Natural killer cell (primary cell): ENCODE measurements around the gene TRMT13. TPM values are rescaled to one million over a fixed set of nuclear protein-coding genes. Genes with fewer than 3 reads are reported as not detected.
"Not testable (repeated sequence)": the region's sequence is repeated elsewhere in the genome, so short reads cannot be mapped to it uniquely, and the experiment has no call there.

Experiments
- ATAC-seq, 3 donors: fragments of 150-1000 bp in 2 of 3; fragments of 200-7000 bp in 1 of 3; cut with Tn5 transposase; 1 replicate in 1 of 3; 2 replicates in 2 of 3; pipeline ENCODE4 v1.10.0; 2021; ENCODE audit warnings: mild to moderate bottlenecking in 2 of 3, moderate library complexity in 2 of 3
- DNase-seq, 2 donors: peaks; one replicate each; pipeline versions ENCODE4 v3.0.0 to v3.0.0-alpha.2; 2013 to 2021; ENCODE audit warnings: mixed read lengths in 1 of 2
- H3K27ac ChIP-seq: one replicate; pipeline ENCODE4 v1.5.1; 2013; ENCODE audit warnings: mild to moderate bottlenecking, low read length
- H3K27me3 ChIP-seq: one replicate; pipeline ENCODE4 v1.6.1; 2013; ENCODE audit warnings: low read length; ENCODE audit not compliant: control insufficient read depth, insufficient read depth
- H3K36me3 ChIP-seq: one replicate; pipeline ENCODE4 v1.6.1; 2013; ENCODE audit warnings: low read length; ENCODE audit not compliant: control insufficient read depth, insufficient read depth
- H3K4me1 ChIP-seq: one replicate; pipeline ENCODE4 v1.6.1; 2013; ENCODE audit warnings: low read length; ENCODE audit not compliant: control insufficient read depth, insufficient read depth
- H3K4me3 ChIP-seq: one replicate; pipeline ENCODE4 v1.5.1; 2013; ENCODE audit warnings: low read length
- H3K9me3 ChIP-seq: one replicate; pipeline ENCODE4 v1.6.1; 2013; ENCODE audit warnings: low read length; ENCODE audit not compliant: control insufficient read depth, insufficient read depth
- H3K27ac Mint-ChIP-seq, 2 donors: one replicate each; pipeline ENCODE4 v1.8.0; 2022; ENCODE audit warnings: mild to moderate bottlenecking in 2 of 2, mixed read lengths in 2 of 2, moderate library complexity in 1 of 2
- H3K27me3 Mint-ChIP-seq, 2 donors: one replicate each; pipeline ENCODE4 v1.8.0; 2022; ENCODE audit warnings: low read depth in 2 of 2, mixed read lengths in 2 of 2
- H3K36me3 Mint-ChIP-seq: one replicate; pipeline ENCODE4 v1.8.0; 2022; ENCODE audit warnings: mixed read lengths
- H3K4me1 Mint-ChIP-seq, 2 donors: one replicate each; pipeline ENCODE4 v1.8.0; 2022; ENCODE audit warnings: mixed read lengths in 2 of 2
- H3K4me3 Mint-ChIP-seq: one replicate; pipeline ENCODE4 v1.8.0; 2022; ENCODE audit warnings: mild to moderate bottlenecking, moderate library complexity, mixed read lengths
- H3K9me3 Mint-ChIP-seq, 2 donors: one replicate each; pipeline ENCODE4 v1.8.0; 2022; ENCODE audit warnings: mixed read lengths in 2 of 2
- WGBS: methylation state at CpG from one replicate; pipeline ENCODE4 v1.1.7; 2013; ENCODE audit warnings: missing lambda C conversion rate; ENCODE audit not compliant: insufficient coverage; 5-methylcytosine and 5-hydroxymethylcytosine counted together
- intact Hi-C: fragments of 100-400 bp; cut with micrococcal nuclease; formaldehyde crosslinking; loops from one replicate; pipeline ENCODE4 v1.14.2; 2022
- total RNA-seq, 4 donors: library from RNA; stranded (reverse); fragments of 120-200 nt in 1 of 4; gene quantifications; one replicate each; pipeline versions ENCODE4 v1.2.3 to v1.2.4, GENCODE V29; 2013 to 2022
- TF ChIP-seq, protein P1 (sequence below): fragments of 200-600 bp; IDR thresholded peaks from one replicate; pipeline ENCODE4 v1.8.0; 2022; ENCODE audit warnings: antibody characterized with exemption

Gene TRMT13
- total RNA-seq, 3 donors from 2014 or later (not counting 1 experiment from before 2014, with no cell fraction given): 12.7 to 22.3 (median 13.4) TPM

DNA sequence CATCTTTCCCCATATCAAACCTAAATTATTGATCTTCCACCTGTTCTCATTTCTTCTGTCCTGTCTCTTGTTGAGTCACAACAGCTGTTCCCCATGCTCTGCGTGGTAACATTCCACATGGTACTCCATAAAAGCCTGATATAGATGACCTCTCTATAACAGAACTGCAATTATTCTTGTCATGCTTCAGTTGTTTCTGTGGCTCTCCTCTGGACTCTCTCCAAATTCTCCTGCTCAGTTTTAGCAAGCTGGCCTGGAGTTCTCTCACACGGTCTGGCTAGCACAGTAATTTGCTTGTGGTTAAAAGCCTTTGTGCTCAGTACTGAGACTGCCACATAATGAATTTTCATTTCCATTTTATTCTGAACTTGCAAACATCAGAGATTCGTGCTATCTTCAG lies 55.7 kb downstream of the TRMT13 start:
- intact Hi-C loops: no loop called here
- Histone ChIP-seq H3K4me3 (no peak overlapping the region), H3K36me3 (no peaks in the 10 kb centered on the region), H3K9me3 (no peaks in the 10 kb centered on the region), H3K27ac (no peak overlapping the region), H3K27me3 (no peaks in the 10 kb centered on the region), H3K4me1 (no peaks in the 10 kb centered on the region)
- DNase-seq: no peak
- H3K36me3 Mint-ChIP-seq: peaks cover 7% of the 10 kb centered on the region
- H3K9me3 Mint-ChIP-seq: no peaks in the 10 kb centered on the region
- TF ChIP-seq, protein P1, sequence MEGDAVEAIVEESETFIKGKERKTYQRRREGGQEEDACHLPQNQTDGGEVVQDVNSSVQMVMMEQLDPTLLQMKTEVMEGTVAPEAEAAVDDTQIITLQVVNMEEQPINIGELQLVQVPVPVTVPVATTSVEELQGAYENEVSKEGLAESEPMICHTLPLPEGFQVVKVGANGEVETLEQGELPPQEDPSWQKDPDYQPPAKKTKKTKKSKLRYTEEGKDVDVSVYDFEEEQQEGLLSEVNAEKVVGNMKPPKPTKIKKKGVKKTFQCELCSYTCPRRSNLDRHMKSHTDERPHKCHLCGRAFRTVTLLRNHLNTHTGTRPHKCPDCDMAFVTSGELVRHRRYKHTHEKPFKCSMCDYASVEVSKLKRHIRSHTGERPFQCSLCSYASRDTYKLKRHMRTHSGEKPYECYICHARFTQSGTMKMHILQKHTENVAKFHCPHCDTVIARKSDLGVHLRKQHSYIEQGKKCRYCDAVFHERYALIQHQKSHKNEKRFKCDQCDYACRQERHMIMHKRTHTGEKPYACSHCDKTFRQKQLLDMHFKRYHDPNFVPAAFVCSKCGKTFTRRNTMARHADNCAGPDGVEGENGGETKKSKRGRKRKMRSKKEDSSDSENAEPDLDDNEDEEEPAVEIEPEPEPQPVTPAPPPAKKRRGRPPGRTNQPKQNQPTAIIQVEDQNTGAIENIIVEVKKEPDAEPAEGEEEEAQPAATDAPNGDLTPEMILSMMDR: no peak
- no peak for ATAC-seq
- H3K27ac Mint-ChIP-seq: no peak overlapping the region
- H3K27me3 Mint-ChIP-seq: no peaks in the 10 kb centered on the region
- H3K4me1 Mint-ChIP-seq: no peaks in the 10 kb centered on the region
- WGBS: 88% methylated on average over 3 of the region's 3 CpGs
- H3K4me3 Mint-ChIP-seq: no peak overlapping the region

DNA sequence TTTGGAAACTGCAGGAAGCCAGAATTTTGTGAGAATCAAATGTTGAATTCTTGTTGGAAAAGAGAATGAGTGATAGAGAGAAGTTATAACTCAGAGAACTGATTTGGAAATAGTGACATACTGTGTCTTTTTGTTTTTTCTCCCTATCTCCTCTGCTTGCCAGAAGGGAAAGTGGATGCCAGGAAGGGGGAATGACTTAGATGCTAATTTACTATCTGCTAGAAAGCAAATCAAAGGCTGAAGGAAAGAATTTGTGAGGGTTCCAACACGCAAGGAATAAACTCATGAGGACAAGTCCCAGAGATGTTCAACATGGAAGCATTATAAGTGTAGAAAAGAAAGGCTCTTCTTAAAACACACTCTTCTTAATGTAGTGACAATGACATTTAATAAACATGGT lies 65.6 kb downstream of the TRMT13 start:
- H3K4me3 ChIP-seq: no peak overlapping the region
- no peaks in the 10 kb centered on the region for H3K4me1 Mint-ChIP-seq
- no peak overlapping the region for H3K27ac Mint-ChIP-seq
- intact Hi-C loops: no loop called here
- H3K4me1 ChIP-seq: no peaks in the 10 kb centered on the region
- H3K9me3 Mint-ChIP-seq: no peaks in the 10 kb centered on the region
- TF ChIP-seq, protein P1: no peak
- no peaks in the 10 kb centered on the region for H3K27me3 ChIP-seq
- no peak overlapping the region for H3K27ac ChIP-seq
- WGBS: 100% methylated on average over 1 of the region's 1 CpG
- ATAC-seq: no peak
- H3K4me3 Mint-ChIP-seq: no peak overlapping the region
- DNase-seq: no peak
- H3K36me3 ChIP-seq: peaks cover 29% of the 10 kb centered on the region
- no peaks in the 10 kb centered on the region for H3K27me3 Mint-ChIP-seq
- peaks cover 27% of the 10 kb centered on the region for H3K36me3 Mint-ChIP-seq
- no peaks in the 10 kb centered on the region for H3K9me3 ChIP-seq

GRCh38 chr1:100200060-100200459 lies 67.1 kb downstream of the TRMT13 start:
- intact Hi-C loops, H3K9me3 Mint-ChIP-seq, H3K4me3 Mint-ChIP-seq, ATAC-seq, H3K4me1 Mint-ChIP-seq, H3K9me3 ChIP-seq, DNase-seq, H3K4me1 ChIP-seq, H3K27ac Mint-ChIP-seq, H3K4me3 ChIP-seq, H3K27me3 Mint-ChIP-seq, H3K27ac ChIP-seq, H3K27me3 ChIP-seq: not testable (repeated sequence)
- H3K36me3 Mint-ChIP-seq: peaks cover 34% of the 10 kb centered on the region
- peaks cover 28% of the 10 kb centered on the region for H3K36me3 ChIP-seq
- WGBS: 91% methylated on average over 6 of the region's 6 CpGs

Other genes starting within 250 kb of the TRMT13 start
- gene SLC35A3, start 163.2 kb upstream of the TRMT13 start, total RNA-seq: 10 to 100 TPM; 40.2 to 49.8 (median 43.1) TPM
- gene SASS6, start 233 bp upstream of the TRMT13 start, total RNA-seq: 1 to 10 TPM; 5.3 to 6.2 (median 5.6) TPM
- gene LRRC39, start 45.1 kb downstream of the TRMT13 start, total RNA-seq: 1 to 10 TPM; 1.7 to 3.2 (median 3.1) TPM
- 10 to 100 TPM in 2 of 3 donors, 1 to 10 TPM in 1; 9.9 to 11.5 (median 10.2) TPM for gene DBT, start 116.7 kb downstream of the TRMT13 start, total RNA-seq
- 10 to 100 TPM; 49.3 to 60.8 (median 52.3) TPM for gene RTCA, start 133.1 kb downstream of the TRMT13 start, total RNA-seq
- gene CDC14A, start 219.3 kb downstream of the TRMT13 start, total RNA-seq: 10 to 100 TPM; 59.6 to 63.8 (median 60.1) TPM